ENCODE results near the gene ZNF598.

DNA sequence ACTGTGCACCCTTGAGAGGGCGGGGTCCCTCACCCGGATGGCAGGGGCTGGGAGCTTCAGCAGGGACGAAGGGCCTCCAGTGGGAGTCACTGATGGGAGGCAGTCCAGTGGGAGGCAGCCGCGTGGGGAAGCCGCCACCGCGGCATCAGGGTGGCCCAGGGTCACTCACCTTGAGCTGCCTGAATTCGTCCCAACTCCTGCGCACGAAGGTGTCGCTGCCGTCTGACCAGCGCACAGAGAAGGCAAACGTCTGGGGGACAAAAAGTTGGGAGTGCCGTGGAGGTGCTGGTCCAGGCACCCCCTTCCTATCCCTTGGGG, 28.9 kb downstream of the ZNF598 start:
- TF ChIP-seq POLR2A (IDR thresholded peaks at IDR 0.05) = no peak
- TF ChIP-seq, protein P1, sequence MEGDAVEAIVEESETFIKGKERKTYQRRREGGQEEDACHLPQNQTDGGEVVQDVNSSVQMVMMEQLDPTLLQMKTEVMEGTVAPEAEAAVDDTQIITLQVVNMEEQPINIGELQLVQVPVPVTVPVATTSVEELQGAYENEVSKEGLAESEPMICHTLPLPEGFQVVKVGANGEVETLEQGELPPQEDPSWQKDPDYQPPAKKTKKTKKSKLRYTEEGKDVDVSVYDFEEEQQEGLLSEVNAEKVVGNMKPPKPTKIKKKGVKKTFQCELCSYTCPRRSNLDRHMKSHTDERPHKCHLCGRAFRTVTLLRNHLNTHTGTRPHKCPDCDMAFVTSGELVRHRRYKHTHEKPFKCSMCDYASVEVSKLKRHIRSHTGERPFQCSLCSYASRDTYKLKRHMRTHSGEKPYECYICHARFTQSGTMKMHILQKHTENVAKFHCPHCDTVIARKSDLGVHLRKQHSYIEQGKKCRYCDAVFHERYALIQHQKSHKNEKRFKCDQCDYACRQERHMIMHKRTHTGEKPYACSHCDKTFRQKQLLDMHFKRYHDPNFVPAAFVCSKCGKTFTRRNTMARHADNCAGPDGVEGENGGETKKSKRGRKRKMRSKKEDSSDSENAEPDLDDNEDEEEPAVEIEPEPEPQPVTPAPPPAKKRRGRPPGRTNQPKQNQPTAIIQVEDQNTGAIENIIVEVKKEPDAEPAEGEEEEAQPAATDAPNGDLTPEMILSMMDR (IDR thresholded peaks at IDR 0.05) = no peak

Data from lower leg skin (tissue), 3 donors.